RWPE2 (cell line): ENCODE results near the gene MAPT.

Source experiments
- ATAC-seq: fragments of 200-7000 bp; cut with Tn5 transposase; 3 replicates; pipeline ENCODE4 v1.9.1; 2021; ENCODE audit warnings: low read depth
- DNase-seq: peaks from one replicate; pipeline ENCODE4 v3.0.0-alpha.2; 2020; ENCODE audit warnings: low spot score
- H3K27ac ChIP-seq: fragments of 450-650 bp; 2 replicates; pipeline ENCODE4 v1.5.1; 2017; ENCODE audit warnings: mild to moderate bottlenecking; ENCODE audit not compliant: poor library complexity, severe bottlenecking
- H3K27me3 ChIP-seq: fragments of 250-450 bp; sonication (Bioruptor Pico); 2 replicates; pipeline ENCODE4 v1.5.1; 2021; ENCODE audit warnings: mild to moderate bottlenecking, moderate library complexity; ENCODE audit not compliant: insufficient read depth, poor library complexity, severe bottlenecking
- H3K36me3 ChIP-seq: fragments of 250-450 bp; sonication (Bioruptor Pico); 2 replicates; pipeline ENCODE4 v1.5.1; 2020; ENCODE audit warnings: low read depth, mild to moderate bottlenecking, moderate library complexity
- H3K4me1 ChIP-seq: fragments of 250-450 bp; sonication (Bioruptor Pico); 2 replicates; pipeline ENCODE4 v1.5.1; 2021; ENCODE audit warnings: mild to moderate bottlenecking, moderate library complexity; ENCODE audit not compliant: insufficient read depth, poor library complexity, severe bottlenecking
- H3K4me3 ChIP-seq: fragments of 250-450 bp; sonication (Bioruptor Pico); 2 replicates; pipeline ENCODE4 v1.5.1; 2021; ENCODE audit warnings: mild to moderate bottlenecking, moderate library complexity; ENCODE audit not compliant: severe bottlenecking
- H3K9me3 ChIP-seq: fragments of 250-450 bp; sonication (Bioruptor Pico); 2 replicates; pipeline ENCODE4 v1.5.1; 2021; ENCODE audit warnings: mild to moderate bottlenecking, moderate library complexity; ENCODE audit not compliant: severe bottlenecking
- TF ChIP-seq, protein P1 (sequence below): fragments of 450-650 bp; IDR thresholded peaks from one replicate; pipeline ENCODE4 v1.5.1; 2017; ENCODE audit warnings: mild to moderate bottlenecking, moderate library complexity; ENCODE audit not compliant: poor library complexity, severe bottlenecking

MAPT gene

DNA sequence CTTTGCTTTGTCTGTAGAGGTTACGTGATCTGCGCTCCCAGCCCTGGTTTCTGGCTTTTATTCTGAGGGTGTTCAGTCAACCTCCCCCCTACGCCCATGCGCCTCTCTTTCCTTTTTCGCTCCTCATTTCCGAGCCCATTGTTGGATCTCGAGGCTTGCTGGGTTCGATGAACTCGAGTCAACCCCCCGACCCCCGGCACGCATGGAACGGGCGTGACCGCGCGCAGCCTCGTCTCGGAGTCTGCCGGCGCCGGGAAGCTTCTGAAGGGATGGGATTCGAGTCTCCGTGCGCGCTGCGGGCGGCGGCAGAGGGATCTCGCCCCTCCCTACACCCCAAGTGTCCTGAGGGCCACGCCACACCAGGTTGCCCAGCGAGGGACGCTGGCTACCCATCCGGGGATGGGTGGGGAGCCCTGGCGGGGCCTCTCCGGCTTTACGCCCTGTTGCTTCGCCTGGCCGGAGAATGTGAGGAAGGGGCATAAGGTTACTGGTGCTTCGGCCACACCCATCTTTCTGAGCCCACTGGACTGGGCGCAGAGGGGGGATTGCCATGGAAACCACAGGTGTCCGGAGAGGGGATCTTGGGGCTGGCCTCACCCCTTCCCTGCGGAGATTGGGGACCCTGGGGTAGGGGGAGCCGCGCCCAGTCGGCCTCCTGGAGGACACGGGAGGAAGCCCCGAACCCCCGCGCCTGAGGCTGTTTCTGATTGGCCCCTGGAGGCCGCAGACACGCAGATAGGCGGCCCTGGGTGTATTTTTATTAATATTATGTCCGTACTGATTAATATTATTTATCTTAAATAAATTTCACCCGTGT, 1.8 kb downstream of the MAPT start:
- no peak for DNase-seq
- peaks cover 59% of the 10 kb centered on the region for H3K27me3 ChIP-seq

DNA sequence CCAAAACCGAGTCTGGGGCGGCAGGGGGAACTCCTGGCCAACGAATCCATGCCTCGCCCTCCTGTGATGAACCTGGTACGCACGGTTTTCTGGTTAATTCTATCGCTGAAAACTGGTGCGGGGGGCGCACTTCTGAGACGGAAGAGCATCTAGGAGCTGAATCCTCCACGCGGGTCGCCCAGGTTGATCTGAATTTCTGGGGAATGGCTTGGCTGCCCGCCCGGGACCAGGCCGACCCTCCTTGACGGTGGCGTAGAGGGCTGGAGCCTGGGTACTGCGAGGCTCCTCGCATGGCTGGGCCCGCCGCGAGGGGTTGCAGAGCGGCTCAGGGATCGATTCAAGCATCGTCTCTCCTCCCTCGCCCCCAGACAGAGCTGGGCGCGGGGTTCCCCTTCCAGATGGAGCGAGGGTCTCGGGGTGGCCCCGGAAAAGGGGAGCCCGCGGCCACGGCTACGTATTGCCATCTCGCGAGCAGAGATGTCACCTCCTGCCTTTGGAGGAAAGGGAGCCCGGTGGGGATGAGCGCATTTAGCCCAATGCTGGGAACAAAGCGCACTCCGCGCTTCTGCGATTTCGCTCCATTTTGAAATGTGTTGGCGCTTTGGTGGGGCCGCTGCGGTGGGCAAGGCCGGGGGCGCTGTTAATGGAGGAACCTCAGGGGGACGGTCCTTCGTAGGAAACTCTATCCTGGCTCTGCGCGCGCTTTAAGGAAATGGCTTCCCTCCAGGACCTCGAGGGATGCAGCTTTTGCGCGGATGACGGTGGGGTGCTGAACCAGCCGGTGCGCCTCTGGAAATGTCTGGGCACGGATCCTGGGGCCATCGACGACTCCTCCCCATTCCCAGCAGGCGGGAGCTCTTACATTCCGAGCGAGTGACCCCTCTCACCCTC, 2.7 kb downstream of the MAPT start:
- Histone ChIP-seq H3K4me1 (no peaks in the 10 kb centered on the region), H3K27me3 (peaks cover 64% of the 10 kb centered on the region), H3K4me3 (no peak overlapping the region), H3K36me3 (no peaks in the 10 kb centered on the region), H3K9me3 (no peaks in the 10 kb centered on the region), H3K27ac (no peak overlapping the region)
- TF ChIP-seq, protein P1, sequence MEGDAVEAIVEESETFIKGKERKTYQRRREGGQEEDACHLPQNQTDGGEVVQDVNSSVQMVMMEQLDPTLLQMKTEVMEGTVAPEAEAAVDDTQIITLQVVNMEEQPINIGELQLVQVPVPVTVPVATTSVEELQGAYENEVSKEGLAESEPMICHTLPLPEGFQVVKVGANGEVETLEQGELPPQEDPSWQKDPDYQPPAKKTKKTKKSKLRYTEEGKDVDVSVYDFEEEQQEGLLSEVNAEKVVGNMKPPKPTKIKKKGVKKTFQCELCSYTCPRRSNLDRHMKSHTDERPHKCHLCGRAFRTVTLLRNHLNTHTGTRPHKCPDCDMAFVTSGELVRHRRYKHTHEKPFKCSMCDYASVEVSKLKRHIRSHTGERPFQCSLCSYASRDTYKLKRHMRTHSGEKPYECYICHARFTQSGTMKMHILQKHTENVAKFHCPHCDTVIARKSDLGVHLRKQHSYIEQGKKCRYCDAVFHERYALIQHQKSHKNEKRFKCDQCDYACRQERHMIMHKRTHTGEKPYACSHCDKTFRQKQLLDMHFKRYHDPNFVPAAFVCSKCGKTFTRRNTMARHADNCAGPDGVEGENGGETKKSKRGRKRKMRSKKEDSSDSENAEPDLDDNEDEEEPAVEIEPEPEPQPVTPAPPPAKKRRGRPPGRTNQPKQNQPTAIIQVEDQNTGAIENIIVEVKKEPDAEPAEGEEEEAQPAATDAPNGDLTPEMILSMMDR: no peak
- DNase-seq: no peak
- ATAC-seq: no peak

More for the DNA sequence above, 1.8 kb downstream of the MAPT start:
- Histone ChIP-seq H3K4me1 (no peaks in the 10 kb centered on the region), H3K27ac (no peak overlapping the region), H3K36me3 (no peaks in the 10 kb centered on the region), H3K4me3 (no peak overlapping the region), H3K9me3 (no peaks in the 10 kb centered on the region)
- no peak for ATAC-seq
- TF ChIP-seq, protein P1: no peak

DNA sequence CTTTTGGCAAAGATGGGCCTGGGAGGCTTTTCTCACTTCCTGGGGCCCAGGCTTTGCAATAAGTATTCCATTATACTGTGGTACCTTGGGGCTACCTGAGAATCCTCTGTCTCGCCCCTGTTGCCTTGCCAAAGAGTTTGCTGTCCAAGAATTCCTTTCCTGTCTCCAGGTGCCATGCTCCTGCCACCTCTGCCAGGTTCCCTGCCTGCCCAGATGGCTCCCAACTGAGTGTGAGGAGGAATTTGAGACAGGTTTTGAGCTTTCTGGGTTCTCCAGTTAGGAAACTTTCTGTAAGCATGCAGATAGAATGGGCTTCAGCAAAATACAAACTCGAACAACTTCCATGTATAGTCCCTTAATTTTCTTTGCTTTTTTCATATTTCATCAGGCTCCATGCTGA, 5.8 kb downstream of the MAPT start:
- ATAC-seq: no peak
- no peaks in the 10 kb centered on the region for H3K36me3 ChIP-seq
- no peaks in the 10 kb centered on the region for H3K9me3 ChIP-seq
- no peaks in the 10 kb centered on the region for H3K4me1 ChIP-seq
- H3K4me3 ChIP-seq: no peak overlapping the region
- H3K27me3 ChIP-seq: peaks cover 68% of the 10 kb centered on the region
- TF ChIP-seq, protein P1: no peak
- H3K27ac ChIP-seq: no peak overlapping the region
- DNase-seq: no peak

DNA sequence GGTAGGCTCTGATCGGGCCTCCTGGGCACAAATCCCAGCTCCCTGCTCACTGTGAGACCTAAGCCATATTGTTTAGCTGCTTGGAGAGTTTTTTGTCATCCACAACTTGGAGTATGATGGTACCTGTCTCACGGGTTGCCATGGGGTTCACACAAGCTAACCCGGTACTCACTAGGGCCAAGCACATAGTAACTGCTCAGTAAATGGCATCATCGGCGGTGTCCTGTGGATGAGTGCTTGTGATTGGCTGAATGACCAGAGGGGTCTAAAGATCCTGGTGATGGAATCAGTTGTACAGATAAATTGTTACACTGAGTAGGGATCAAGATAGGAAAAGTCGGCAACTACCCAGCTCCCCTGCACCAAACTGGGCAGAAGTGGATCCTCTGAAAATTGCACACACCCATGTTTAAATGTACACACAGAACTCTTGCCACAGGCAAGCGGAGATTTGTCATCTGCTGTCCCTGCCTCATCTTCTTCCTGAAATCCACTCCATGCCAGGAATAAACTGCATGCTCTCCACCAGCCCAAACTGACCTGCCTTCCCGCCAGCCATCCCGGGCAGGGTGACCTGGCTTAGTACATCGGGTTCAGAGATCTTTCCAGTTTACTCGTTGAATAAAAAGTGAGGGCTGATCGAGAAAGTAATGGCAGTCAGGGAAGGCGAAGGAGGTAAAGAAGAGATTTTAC, 6.5 kb downstream of the MAPT start:
- no peak for DNase-seq

More for the DNA sequence above, 6.5 kb downstream of the MAPT start:
- Histone ChIP-seq H3K27ac (no peak overlapping the region), H3K4me1 (no peaks in the 10 kb centered on the region), H3K4me3 (no peak overlapping the region), H3K9me3 (no peaks in the 10 kb centered on the region), H3K36me3 (no peaks in the 10 kb centered on the region), H3K27me3 (peaks cover 68% of the 10 kb centered on the region)
- no peak for ATAC-seq
- TF ChIP-seq, protein P1: no peak
